Activated CD4-positive, alpha-beta T cell treated with anti-CD3 and anti-CD28 coated beads, Interleukin-2, amount 10 ng/mL, durations not matched to agents 24 days and 14 days (primary cell): ENCODE measurements around the gene CYP2J2. TPM values are rescaled to one million over a fixed set of nuclear protein-coding genes. Genes with fewer than 3 reads are reported as not detected.

Experiments
- DNase-seq: peaks from one replicate; pipeline ENCODE4 v3.0.0; 2022
- H3K27ac Mint-ChIP-seq: one replicate; pipeline ENCODE4 v1.8.0; 2022; ENCODE audit warnings: mild to moderate bottlenecking, mixed read lengths
- H3K27me3 Mint-ChIP-seq: one replicate; pipeline ENCODE4 v1.8.0; 2022; ENCODE audit warnings: mixed read lengths
- H3K36me3 Mint-ChIP-seq: one replicate; pipeline ENCODE4 v1.8.0; 2022; ENCODE audit warnings: low read depth, mild to moderate bottlenecking, mixed read lengths
- H3K4me1 Mint-ChIP-seq: one replicate; pipeline ENCODE4 v1.8.0; 2021; ENCODE audit warnings: mixed read lengths
- H3K4me3 Mint-ChIP-seq: one replicate; pipeline ENCODE4 v1.8.0; 2022; ENCODE audit warnings: mild to moderate bottlenecking, moderate library complexity, mixed read lengths
- H3K9me3 Mint-ChIP-seq: one replicate; pipeline ENCODE4 v1.8.0; 2021; ENCODE audit warnings: mixed read lengths
- intact Hi-C: fragments of 100-400 bp; cut with micrococcal nuclease; formaldehyde crosslinking; loops from one replicate; pipeline ENCODE4 v1.15.1; 2023
- total RNA-seq: library from RNA; stranded (reverse); gene quantifications from 2 replicates; pipeline ENCODE4 v1.2.3, GENCODE V29; 2022

Gene CYP2J2
- total RNA-seq, 1 donor from 2014 or later = 0.49 TPM

DNA sequence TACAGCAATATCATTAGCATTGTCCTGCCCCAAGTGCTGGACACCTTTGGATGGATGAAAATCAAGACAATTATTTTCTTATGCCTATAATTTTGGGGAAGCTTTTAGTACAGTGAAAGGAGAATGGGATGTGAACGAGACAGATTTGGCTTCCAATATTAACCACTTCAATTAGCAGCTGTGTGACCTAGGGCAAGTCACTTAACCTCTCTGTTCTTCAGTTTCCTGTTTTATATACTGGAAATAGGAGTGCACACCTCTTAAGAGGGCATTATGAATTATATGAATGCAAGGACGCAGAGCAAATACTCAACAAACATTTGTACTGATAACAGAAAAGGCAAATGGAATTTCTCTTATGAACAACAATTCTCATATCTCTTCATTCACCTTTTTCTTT lies 18.5 kb downstream of the CYP2J2 start:
- H3K36me3 Mint-ChIP-seq = no peaks in the 10 kb centered on the region
- intact Hi-C loops = no loop called here
- no peaks in the 10 kb centered on the region for H3K27me3 Mint-ChIP-seq
- H3K9me3 Mint-ChIP-seq = no peaks in the 10 kb centered on the region
- H3K4me3 Mint-ChIP-seq = no peak overlapping the region
- H3K4me1 Mint-ChIP-seq = peaks cover 3% of the 10 kb centered on the region
- no peak overlapping the region for H3K27ac Mint-ChIP-seq
- DNase-seq = no peak

DNA sequence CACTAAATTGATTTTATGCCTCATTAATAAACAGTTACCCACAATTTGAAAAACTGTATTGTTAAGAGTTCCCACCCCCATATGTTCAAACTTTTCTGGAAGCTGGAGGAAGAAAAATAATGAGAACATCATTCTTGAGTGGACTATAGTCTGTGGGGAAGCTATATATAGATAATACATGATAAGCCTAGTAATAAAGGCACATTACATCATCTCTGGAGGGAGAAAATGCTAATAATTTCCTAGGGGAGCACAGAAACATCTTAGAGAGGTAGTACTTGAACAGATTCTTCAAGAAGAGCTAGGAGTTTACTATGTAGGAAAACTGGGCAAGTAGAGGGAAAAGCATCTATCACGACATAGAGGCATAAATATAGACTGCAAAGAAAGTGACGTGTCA lies 19.6 kb downstream of the CYP2J2 start:
- no peaks in the 10 kb centered on the region for H3K27me3 Mint-ChIP-seq
- H3K36me3 Mint-ChIP-seq = no peaks in the 10 kb centered on the region
- intact Hi-C loops = no loop called here
- H3K9me3 Mint-ChIP-seq = no peaks in the 10 kb centered on the region
- H3K27ac Mint-ChIP-seq = no peak overlapping the region
- no peak for DNase-seq
- H3K4me3 Mint-ChIP-seq = no peak overlapping the region
- peaks cover 3% of the 10 kb centered on the region for H3K4me1 Mint-ChIP-seq

DNA sequence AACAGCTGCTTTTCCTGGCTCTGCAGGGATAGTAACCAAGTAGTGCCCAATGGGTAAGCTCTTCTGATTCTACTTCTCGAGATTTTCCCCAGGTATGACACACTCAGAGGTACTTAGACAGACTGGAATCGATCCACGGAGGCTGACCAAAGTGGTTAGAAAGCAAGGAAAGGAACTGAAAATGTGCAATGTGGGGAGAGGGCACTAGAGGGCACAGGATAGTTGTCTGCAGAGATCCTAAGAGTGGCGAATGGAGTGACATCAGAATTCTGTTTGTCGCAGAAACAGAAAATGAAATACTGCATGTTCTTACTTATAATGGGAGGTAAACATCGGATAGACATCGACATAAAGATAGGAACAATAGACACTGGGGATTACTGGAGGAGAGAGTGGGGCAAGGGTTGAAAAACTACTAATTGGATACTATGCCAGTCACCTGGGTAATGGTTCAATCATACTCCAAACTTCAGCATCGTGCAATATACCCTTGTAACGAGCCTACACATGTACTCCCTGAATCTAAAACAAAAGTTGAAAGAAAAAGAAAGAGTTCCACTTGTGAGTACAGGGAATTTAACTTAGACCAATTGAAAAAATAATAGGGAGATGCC lies 23.3 kb downstream of the CYP2J2 start:
- peaks cover 3% of the 10 kb centered on the region for H3K4me1 Mint-ChIP-seq
- no peaks in the 10 kb centered on the region for H3K9me3 Mint-ChIP-seq
- intact Hi-C loops = loop anchor here (1.0 kb wide), 1 partner anchor 44 kb away; no protein-coding TSS in a partner anchor
- peak; percentile 72 for DNase-seq
- H3K36me3 Mint-ChIP-seq = no peaks in the 10 kb centered on the region
- H3K27me3 Mint-ChIP-seq = no peaks in the 10 kb centered on the region
- peak overlapping the region; percentile 13 for H3K4me3 Mint-ChIP-seq
- H3K27ac Mint-ChIP-seq = no peak overlapping the region

- Mint-ChIP-seq H3K36me3 (no peaks in the 10 kb centered on the region), H3K4me3 (no peak overlapping the region), H3K27me3 (no peaks in the 10 kb centered on the region), H3K4me1 (peaks cover 3% of the 10 kb centered on the region), H3K9me3 (no peaks in the 10 kb centered on the region), H3K27ac (no peak overlapping the region)
- DNase-seq = no peak
- intact Hi-C loops = no loop called here
These were observed 24.7 kb downstream of the CYP2J2 start for GRCh38 chr1:59901770-59902388.

- intact Hi-C loops = no loop called here
- Mint-ChIP-seq H3K36me3 (no peaks in the 10 kb centered on the region), H3K4me1 (peaks cover 3% of the 10 kb centered on the region)
These were observed 25.9 kb downstream of the CYP2J2 start for GRCh38 chr1:59900640-59901039.

GRCh38 chr1:59898927-59899326 lies 27.6 kb downstream of the CYP2J2 start:
- no peak for DNase-seq
- Mint-ChIP-seq H3K4me3 (no peak overlapping the region), H3K9me3 (no peaks in the 10 kb centered on the region), H3K27ac (no peak overlapping the region), H3K36me3 (no peaks in the 10 kb centered on the region), H3K4me1 (peaks cover 3% of the 10 kb centered on the region), H3K27me3 (no peaks in the 10 kb centered on the region)
- intact Hi-C loops = no loop called here

More at GRCh38 chr1:59900640-59901039, 25.9 kb downstream of the CYP2J2 start:
- H3K4me3 Mint-ChIP-seq = no peak overlapping the region
- H3K27ac Mint-ChIP-seq = no peak overlapping the region
- H3K9me3 Mint-ChIP-seq = no peaks in the 10 kb centered on the region
- no peak for DNase-seq
- no peaks in the 10 kb centered on the region for H3K27me3 Mint-ChIP-seq

DNA sequence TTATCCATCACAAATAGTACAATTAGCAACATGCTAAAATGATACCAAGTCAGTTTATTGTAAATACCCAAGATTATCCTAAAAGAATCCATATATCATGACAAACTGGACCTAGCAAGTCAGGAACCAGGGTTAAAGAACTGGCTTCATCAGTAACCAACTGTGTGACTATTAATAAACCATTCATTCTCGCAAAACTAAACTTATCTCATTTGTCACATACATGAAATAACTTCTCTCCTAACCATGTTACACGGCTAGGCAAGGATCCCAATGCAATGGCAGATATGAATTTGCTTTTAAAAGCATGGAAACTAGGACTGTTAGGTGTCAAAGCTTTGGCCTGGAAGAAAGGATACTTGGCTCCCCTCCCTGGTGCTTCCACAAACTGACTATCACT lies 29.4 kb downstream of the CYP2J2 start:
- no peak overlapping the region for H3K27ac Mint-ChIP-seq
- H3K36me3 Mint-ChIP-seq = no peaks in the 10 kb centered on the region
- peaks cover 7% of the 10 kb centered on the region for H3K4me1 Mint-ChIP-seq
- intact Hi-C loops = no loop called here
- H3K4me3 Mint-ChIP-seq = no peak overlapping the region
- no peaks in the 10 kb centered on the region for H3K9me3 Mint-ChIP-seq
- DNase-seq = no peak
- H3K27me3 Mint-ChIP-seq = no peaks in the 10 kb centered on the region

DNA sequence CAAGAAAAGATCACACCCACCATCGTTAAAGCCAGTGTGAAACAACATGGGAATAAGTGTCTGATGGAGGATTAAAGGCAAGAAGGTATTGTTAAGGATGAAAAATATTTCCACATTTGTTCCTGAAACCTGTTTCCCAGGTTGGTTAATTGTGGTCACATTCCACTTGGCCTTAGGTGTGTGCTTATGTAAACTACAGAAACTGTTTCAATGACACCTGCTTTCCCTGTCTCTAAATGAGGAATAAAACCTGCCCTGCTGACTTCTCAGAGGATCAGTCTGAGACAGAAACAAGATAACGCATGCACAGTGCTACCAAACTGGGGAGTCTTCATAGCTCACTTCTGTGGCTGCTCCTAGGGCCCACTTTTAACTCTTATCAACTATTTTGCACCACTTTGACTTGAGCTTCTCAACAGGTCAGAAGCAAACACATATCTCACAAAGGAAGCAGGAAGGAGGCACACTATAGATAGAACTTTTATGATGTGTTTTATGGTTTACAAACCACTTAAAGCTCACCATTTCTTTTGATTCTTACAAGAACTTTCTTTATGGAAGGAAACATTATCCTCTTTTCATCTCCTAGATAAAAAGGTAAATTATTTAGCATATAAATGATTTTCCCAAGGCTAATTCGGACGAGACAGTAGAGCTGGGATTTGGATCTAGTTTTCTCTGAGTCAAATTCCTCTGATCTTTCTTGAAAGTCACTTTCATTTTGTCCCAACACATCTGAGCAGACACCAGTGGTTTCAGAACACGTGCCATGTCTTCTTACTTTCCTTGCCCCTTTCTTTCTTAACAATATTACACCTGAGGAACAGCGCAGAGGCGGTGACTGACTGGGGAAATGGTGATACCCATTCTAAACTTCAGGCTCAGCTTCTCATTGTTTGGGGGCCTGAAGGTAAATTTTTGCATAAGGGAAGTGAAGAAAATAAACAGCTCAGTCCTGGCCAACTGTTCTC lies 33.4 kb downstream of the CYP2J2 start:
- DNase-seq = no peak
- no peaks in the 10 kb centered on the region for H3K36me3 Mint-ChIP-seq
- H3K27ac Mint-ChIP-seq = no peak overlapping the region

GRCh38 chr1:59885160-59885832 lies 41.3 kb downstream of the CYP2J2 start:
- no peaks in the 10 kb centered on the region for H3K36me3 Mint-ChIP-seq
- H3K9me3 Mint-ChIP-seq = peaks cover 6% of the 10 kb centered on the region
- H3K4me3 Mint-ChIP-seq = no peak overlapping the region
- H3K27ac Mint-ChIP-seq = no peak overlapping the region
- intact Hi-C loops = no loop called here
- peaks cover 2% of the 10 kb centered on the region for H3K27me3 Mint-ChIP-seq
- peak; percentile 17 for DNase-seq
- H3K4me1 Mint-ChIP-seq = no peaks in the 10 kb centered on the region

More for the DNA sequence above, 33.4 kb downstream of the CYP2J2 start:
- peaks cover 6% of the 10 kb centered on the region for H3K9me3 Mint-ChIP-seq
- H3K4me1 Mint-ChIP-seq = peaks cover 7% of the 10 kb centered on the region
- no peaks in the 10 kb centered on the region for H3K27me3 Mint-ChIP-seq
- peak overlapping the region; percentile 7 for H3K4me3 Mint-ChIP-seq
- intact Hi-C loops = no loop called here

GRCh38 chr1:59880735-59881134 lies 45.8 kb downstream of the CYP2J2 start:
- H3K27me3 Mint-ChIP-seq = peaks cover 2% of the 10 kb centered on the region
- H3K4me1 Mint-ChIP-seq = no peaks in the 10 kb centered on the region
- H3K36me3 Mint-ChIP-seq = peaks cover 3% of the 10 kb centered on the region
- no peak for DNase-seq
- intact Hi-C loops = no loop called here
- H3K9me3 Mint-ChIP-seq = peaks cover 7% of the 10 kb centered on the region
- no peak overlapping the region for H3K4me3 Mint-ChIP-seq
- H3K27ac Mint-ChIP-seq = no peak overlapping the region

DNA sequence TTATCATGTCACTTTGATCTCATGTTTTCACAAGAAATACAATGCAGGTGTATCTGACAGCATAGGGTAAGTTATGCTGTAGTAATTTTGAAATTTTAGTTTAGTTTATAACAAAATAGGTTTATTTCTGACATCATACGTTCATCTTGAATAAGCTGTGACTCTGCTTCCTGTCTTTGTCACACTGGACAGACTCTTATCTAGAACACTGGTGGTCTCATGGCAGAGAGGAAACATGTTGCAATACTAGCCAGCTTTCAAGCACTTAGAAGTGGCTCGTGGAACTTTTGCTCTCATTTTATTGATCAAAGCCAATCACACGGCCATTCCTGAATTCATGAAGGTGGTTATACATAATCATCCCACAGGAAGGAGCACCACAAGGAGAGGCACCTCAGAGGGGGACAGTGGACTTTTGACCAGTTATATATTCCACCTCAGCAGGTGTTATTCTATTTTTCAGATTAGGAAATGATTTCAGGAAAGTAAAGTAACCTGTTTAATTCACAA lies 46.5 kb downstream of the CYP2J2 start:
- Mint-ChIP-seq H3K36me3 (peaks cover 3% of the 10 kb centered on the region), H3K27me3 (peaks cover 2% of the 10 kb centered on the region), H3K4me3 (no peak overlapping the region), H3K27ac (no peak overlapping the region), H3K9me3 (peaks cover 7% of the 10 kb centered on the region), H3K4me1 (no peaks in the 10 kb centered on the region)
- intact Hi-C loops = loop anchor here (1.0 kb wide), 1 partner anchor 67 kb away; no protein-coding TSS in a partner anchor
- no peak for DNase-seq

GRCh38 chr1:59879574-59879973 lies 47.0 kb downstream of the CYP2J2 start:
- H3K4me3 Mint-ChIP-seq = no peak overlapping the region

DNA sequence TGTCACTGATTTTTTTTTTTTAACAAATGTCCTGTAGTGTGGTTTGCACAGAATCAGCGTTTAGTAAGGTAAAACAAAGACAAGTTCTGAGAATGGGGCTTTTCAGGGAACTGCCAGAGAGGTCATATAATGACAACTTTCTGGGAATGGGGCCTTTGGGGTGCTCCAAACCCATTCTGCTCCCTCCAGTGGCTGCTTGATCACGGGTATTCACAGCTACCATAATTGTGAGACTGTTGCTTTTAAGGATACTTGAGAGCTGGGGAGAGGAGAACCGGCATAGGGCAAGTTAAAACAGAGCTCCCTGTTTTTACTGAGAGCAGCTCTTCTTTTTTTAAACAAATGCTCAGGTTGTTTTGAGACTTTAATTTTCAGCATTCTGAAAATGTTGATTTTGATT lies 48.2 kb downstream of the CYP2J2 start:
- Mint-ChIP-seq H3K4me3 (no peak overlapping the region), H3K4me1 (no peaks in the 10 kb centered on the region), H3K9me3 (peaks cover 7% of the 10 kb centered on the region), H3K36me3 (peaks cover 3% of the 10 kb centered on the region), H3K27me3 (peaks cover 2% of the 10 kb centered on the region), H3K27ac (no peak overlapping the region)
- intact Hi-C loops = no loop called here
- no peak for DNase-seq

More at GRCh38 chr1:59879574-59879973, 47.0 kb downstream of the CYP2J2 start:
- DNase-seq = peak; percentile 82
- H3K4me1 Mint-ChIP-seq = no peaks in the 10 kb centered on the region
- intact Hi-C loops = loop anchor here (1.0 kb wide), 1 partner anchor 68 kb away; no protein-coding TSS in a partner anchor
- H3K27ac Mint-ChIP-seq = no peak overlapping the region
- H3K9me3 Mint-ChIP-seq = peaks cover 7% of the 10 kb centered on the region
- H3K36me3 Mint-ChIP-seq = peaks cover 3% of the 10 kb centered on the region
- H3K27me3 Mint-ChIP-seq = peaks cover 2% of the 10 kb centered on the region
